Cerebellar nuclear complex (tissue), 1 donor: ENCODE measurements around the gene IGSF8.
A peak's percentile ranks its signal among the peaks of the same experiment; 100 is the strongest.

Source experiments
- DNase-seq, 2 experiments: peaks; one replicate each; lab custom pipeline; 2025; lab: John Stamatoyannopoulos, UW

The IGSF8 gene

DNA sequence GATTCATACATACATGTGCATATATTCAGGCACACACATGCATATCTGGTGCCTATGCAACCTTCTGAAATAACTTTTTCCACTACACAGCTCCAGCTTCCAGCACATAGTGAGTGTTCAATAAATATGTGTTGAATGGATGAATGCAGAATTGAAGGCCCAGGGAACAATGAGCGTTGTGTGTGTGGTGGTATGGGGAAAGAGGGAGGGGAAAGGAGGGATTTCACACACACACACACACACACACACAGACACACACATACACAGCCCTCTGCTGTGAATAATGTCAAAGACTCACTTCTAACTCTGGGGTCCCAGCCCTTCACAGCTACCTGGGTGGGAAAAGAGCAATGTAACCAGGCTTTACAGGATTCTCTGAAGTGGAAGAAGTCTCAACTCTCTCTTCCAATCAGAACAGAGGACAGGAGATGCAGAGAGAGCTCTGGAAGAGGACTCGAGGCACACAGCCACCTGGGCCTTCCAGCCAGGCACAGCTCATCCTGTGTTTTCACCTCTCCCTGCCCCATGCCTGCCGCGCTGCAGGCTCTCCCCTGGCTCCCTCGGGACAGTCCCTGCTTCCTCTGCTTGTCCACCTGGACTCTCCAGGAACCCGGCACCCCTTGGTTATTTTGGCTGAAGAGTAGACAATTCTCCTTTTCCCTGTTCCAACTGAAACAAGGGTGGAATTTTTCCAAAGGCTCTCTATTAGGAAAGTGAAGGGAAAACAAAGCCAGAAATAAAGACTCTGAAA, 5.4 kb upstream of the IGSF8 start:
- DNase-seq: peak in 1 of 2 experiments; percentile 51

DNA sequence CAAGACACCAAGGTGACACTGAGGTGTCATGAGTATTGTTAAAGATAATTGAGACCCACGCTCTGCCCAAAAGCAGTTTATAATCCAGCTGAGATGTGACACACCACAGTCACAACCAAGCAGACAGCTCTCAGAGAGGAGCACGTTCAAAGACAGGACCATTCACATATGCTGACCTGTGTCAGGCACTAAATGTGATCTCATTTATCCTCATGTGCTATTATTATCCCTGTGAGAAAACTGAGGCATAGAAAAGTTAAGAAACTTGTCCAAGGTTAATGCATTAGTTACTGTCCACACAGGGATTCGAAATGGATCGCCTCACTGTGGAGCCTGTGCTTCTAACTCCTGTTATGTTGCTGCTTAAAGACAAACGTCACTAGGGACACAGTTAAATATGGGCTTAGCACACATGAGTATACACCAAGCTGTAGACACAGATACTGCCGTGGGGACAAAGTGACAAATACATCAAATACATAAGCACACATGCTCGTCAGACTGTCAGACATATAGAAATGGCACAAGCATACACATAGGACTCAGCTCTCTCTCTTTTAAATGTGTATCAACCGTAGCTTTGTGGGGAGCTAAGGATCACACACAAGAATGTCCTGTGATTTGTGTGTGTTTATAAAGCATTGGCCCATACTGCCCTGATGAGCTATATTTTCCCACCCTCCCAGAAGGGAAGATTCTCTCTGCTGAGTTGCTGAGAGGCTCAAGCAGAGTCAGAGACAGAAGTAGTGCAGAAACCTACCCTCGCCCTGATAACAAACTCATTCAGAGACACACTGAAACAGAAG, 3.5 kb upstream of the IGSF8 start:
- no peak for DNase-seq

DNA sequence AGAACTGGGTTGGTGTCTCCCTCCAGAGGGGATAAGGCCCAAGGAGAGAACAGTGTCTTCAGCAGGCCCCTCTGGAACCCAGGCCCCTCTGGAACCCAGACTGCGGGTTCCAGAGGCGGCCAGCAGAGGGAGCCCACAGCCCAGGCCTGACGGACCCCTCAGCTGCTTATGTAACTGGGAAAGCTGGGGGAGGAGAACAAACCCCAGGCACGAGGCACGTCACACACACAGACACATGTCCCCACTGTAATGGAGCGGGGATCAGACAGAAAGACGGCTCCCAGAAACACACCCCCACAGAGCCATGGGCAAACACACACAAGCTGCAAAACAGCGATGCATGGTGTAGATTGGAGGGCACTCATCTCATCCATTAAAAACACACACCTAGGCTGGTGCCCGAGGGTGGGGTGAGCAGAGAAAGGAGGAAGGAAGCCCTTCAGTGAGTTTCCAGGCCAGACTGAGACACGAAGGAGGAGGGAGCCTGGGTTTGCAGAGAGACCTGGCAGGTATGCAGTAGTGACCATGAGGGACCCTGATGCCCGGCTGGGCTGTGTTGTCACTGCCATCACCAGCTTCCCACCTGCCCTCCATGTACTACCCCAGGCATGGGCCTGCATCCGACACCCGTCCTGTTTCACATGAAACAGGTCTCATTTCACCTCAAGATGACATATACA, 2.8 kb upstream of the IGSF8 start:
- DNase-seq: peak; percentile 37 to 89

DNA sequence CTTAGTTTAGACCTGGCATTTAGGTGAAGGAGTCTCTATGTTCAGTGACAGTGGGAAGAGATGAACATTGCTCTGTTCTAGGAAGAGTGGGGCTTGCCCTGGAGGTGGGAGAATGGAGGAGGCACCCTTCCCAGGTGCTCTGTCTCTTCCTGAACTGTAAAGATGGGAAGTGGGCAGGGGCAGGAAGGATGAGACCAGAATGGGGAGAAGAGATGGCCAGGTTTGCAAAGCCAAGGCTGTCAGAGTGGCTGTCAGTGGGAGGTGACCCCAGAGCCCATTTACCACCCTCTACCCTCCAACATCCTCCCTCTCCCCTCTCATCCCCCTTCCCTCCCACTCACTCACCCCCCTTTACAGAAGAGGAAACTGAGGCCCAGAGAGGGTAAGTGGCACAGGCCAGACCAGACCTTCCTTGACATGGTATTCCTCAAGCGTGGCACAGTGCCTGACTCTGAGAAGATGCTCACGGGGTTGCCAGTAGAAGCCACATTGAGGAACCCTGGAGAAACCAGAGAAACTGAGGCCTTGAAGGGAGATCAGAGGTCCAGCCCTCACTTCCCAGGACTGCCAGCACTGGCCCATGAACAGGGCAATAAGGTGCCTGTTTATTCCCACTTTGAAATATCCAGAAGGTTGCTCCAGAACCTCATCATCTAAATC, 1.4 kb upstream of the IGSF8 start:
- DNase-seq: no peak

DNA sequence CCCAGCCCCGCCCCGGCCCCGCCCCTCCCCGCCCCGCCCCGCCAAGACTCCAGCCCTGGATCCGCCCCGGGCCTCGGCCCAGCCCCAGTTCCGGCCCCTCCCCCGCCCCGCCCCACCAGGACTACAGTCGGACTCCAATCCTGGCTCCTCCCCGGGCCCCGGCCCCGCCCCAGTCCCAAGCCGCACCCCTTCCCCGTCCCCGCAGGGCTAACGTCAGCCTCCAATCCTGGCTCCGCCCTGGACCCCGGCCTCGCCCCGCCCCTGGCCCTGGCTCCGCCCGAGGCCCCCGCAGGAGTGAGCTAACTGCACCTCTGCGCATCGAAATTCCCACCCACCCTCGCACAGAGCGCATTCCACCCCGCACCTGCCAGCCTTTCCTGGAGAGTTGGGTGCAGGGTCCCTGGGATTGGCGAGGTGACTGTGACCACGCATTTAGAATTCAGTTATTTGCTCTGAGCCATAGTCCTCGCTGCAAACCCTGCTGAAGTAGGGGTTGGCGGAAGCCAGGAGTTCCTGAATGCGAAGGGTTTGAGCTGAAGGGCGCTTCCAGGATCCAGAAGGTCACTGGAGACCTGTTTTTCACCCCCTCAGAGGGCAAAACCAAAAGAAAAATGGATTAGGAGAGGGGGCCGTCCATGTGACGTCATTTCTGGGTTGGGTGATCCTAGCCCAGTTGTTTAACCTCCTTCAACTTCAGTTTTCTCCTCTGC, 588 bp upstream of the IGSF8 start:
- DNase-seq: peak; percentile 85 to 92

DNA sequence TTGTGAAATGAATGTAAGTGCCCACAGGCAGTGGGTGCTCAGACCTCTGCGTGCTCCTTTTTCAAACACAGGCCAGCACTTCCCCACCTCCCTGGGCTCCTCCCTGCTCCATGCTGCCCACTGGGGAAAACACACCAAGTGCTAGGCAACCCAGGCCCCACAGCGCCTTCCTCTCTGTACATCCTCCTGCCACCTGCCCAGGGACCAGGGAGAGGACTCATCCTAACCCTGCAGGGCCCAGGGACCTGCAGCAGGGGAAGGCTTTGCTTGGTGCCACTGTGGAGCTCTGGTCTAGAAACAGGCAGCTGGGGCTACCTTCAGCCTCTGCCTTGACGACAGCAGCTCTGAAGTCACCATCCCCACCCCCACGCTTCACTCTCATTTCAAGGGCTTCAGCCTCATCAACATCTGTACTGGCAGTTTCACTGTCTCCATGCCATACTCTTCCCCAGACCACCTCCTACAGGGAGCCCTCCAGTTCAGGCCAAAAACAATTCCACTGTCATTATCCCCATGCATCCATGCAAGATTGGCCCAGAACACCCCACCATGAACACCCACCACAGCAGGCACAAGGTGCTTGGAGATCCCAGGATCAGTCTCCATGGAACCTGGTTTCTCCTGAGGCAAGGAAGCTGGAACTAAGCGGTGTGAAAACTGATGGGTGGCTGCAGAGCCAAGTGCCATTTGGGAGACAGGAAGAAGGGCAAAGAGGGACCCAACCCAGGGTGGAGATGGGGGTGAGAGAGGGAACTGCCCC, 1.1 kb downstream of the IGSF8 start:
- no peak for DNase-seq

DNA sequence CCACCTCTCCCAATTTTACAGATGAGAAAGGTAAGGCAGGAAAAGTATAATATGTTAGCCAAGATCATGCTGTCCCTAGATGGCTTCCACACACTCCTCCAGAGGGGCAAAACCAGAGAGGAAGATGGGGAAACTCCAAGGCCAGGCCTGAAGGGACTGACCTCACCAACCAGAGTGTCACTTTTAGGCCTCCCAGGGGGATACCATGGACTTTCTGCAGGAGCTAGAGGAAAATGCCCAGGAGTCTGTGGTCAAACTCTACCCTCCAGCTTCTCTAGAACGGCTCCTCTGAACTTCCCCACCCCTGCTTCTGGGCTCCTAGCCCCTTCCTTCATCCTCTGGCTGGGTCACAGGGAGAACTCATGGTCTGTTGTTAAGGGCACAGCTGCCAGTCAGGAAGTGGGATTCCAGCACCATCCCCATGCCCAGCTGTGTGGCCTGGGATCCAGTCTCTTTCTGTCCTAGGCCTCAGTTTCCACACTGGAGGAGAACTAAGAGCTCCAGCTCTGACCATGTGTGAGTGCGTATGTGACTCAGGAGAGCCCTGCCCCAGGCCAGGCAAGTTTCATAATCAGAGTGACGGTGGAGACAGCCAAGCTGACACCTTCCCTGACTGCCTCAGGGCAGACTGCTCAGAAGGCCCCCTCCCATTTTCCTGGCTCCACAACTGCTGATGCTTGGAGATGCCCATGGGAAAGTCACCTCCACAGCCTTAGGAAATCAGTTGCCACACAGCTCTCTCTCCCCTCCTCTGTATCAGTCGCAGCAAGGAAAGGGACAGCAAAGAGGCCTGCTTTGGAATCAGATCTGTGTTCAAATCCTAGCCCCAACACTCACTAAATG, 1.9 kb downstream of the IGSF8 start:
- DNase-seq: no peak

DNA sequence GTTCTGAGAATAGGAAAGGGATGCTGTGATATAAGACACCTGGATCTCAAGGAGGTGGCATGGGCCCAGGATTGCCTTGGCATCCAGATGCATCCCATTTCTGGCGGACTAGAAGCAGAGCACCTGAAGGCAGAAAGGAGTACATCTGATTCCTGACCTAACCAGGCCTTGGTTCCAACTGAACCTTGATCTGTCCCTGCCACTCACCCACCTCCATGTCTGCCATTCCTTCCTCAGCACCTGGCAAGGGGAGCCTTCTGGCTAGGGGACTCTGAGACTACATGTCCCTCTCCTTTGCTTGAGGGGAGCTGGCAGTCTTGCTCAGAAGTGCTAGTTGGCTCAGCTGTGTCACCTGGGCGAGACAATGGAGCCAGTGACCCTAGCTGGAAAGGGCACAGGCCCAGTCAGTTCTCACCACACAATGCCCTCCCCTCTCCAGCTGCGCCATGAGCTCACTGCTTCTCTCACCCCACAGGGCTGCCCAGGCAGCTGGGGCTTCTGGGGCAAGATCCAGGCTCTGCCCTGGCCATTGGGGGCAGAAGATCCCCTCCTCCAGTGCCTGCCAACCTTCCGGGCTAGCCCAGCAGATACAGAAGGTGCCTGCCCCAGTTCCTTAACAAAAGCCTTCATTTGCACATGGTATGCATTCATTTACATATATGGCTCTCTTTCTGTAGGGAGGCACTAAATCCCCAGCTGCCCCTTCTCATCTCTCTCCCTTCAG, 2.9 kb downstream of the IGSF8 start:
- no peak for DNase-seq

DNA sequence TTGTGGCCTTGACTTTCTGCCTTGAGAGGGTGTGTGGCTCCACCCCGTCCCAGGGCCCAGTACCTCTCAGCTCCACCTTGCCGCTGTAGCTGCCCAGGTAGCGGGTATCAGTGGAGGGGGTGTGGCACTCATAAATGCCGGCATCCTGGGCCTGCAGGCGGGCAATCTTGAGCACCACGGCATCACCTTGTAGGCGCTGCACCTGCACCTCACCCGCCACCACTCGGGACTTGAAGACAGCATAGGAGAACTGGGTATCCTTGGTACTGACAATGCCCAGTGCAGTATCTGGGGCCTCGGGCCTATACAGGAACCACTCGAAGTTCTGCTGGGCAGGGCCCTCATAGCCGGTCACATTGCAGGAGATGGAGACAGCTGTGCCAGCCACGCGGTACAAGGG, 3.6 kb downstream of the IGSF8 start:
- DNase-seq: no peak

DNA sequence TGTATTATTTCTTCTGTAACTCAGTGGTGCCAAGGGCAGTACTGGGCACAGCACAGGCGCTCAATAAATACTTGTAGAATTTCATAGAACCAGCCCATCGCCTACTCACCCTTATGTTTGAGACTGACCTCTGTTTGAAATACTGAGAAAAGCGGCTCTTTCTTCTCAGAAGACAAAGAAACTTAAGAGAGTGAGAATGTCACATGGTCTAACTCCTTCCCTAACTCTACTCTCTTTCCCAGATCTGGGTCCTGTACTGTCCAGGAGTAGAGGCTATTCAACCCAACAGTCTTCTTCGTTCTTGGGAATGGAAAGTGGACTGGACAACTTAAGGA, 4.2 kb downstream of the IGSF8 start:
- DNase-seq: no peak

DNA sequence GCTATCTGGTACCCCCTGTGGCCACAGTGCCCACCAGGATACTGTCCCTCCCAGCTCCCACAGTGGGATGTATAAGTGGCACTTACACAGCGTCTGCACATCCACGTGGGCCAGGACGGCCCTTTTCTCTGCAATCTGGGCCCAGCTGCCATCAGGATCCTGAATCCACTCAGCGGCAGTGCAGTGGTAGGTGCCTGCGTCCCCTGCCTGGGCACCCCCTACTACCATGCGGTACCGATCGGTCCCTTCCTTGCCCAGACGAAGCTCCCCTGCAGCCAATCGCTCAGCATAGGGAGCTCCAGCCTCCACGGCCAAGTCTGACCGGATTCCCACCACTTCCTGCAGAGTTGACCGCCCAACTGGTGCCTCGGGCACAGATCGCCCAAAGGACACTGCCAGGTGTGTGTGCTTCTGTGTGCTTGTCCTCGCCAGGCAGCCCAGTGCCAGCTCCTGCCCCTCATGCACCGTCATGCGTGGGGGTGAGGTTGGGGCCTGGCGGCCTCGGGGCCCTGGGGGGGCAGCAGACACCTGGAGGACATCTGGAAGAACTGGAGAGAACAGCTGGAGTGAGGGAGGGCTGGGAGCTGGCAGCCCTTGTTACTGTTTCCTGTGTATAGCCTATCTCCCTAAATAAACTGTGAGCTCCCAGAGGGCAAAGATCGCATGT, 4.7 kb downstream of the IGSF8 start:
- no peak for DNase-seq

DNA sequence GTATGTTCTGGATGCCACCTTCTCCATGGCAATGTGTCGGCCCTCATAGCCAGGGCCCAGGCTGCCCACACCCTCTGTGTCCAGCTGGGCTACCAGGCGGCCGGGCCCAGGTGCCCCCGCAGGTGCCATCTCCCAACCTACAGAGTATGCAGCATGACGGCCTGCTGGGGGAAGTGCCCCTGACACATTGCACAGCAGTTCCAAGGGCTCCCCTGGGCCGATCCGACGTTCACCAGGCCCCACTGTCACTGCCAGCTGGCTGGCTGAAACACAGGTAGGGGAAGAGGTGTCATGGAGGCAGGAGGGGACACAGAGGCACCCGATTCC, 5.4 kb downstream of the IGSF8 start:
- DNase-seq: no peak

DNA sequence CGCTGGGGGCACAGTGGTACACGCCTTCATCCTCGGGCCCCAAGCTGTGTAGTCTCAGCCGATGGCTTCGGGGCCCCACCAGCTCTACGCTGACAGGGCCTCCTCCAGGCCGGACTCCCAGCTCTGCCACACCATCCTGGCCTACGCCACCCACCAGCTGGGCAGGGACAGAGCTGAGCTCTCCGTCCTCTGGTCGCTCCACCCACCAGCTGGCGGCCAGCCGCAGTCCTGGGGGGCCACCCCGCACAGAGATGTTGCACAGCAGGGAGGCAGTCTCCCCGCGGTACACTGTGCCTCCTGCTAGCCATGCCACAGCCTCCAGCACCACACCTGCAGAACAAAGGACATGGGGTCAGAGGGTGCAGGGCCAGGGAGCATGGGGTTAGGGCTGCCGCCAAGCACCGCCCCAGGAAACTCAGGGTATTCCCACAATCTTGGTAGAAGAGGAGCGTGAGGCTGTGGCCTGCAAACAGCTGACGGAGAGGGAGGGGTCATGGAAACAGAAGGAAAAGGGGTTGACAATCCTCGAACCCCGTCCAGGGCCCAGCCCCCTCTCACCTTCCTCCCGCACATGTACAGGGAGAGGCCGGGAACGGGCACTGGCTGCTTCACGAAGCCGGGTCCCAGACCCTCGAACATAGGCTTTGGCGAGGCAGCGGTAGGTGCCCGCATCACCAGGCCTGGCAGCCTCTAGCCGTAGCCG, 5.9 kb downstream of the IGSF8 start:
- DNase-seq: no peak

DNA sequence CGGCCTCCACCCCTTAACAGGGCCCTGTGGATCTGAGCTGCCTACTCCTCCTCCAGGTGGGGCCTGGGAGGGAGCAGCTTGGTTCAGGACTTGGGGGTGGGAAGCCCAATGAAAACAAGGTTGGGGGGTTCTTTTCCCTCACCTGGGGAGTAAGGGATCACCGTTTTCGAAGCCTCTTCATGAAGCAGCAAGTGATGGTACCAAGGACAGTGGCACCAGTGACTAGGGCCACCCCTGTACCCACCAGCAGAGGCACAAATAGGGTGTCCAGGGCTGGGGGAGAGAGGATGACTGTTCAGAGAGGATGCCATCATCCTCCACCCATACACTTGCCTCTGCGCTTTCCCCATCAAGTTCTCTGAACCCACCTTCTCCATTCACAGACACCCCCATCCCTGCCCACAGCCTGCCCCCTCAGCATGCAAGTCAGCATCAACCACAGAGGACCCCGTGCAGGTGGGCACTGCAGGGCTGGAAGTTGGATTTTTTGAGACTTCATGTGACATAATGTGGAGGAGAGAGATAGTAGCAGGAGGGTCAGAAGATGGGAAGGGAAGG, 6.7 kb downstream of the IGSF8 start:
- no peak for DNase-seq

DNA sequence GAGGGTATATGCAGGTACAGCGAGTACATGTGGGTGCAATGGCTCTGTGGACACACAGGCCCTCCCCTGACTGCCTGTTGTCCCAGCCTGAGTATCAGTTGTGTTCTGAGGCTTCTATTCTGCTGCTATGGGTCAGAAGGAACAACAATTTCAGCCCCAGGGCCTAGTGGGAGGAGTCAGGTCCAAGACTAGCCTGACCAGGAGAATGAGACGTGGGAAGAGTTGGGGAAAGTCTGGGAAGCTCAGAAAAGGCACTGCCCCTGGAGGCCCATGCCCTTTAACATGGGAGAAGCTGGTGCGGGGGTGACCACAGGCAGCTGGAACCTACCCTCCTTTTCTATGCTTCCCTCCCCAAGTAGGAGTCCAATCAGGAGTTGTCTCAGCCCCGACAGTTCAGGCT, 7.7 kb downstream of the IGSF8 start:
- DNase-seq: no peak

DNA sequence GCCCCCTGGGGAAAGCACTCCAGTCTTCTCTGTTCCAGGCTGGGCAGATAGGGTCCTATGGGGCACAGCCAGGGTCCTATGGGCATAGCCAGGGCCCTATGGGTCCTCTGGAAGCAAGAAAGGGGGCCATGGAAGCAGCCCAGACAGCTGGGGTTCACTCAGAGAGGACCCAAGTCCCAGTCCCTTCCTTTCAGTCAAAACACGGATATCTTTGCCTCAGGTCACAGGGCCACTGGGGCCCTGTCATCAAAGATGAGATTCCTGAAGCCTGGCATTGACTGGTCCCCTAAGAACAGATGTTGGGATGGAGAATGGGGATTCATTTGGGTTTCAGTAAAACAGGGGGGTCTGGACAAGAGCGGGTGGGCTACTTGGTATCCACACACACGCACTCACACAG, 8.5 kb downstream of the IGSF8 start:
- no peak for DNase-seq

DNA sequence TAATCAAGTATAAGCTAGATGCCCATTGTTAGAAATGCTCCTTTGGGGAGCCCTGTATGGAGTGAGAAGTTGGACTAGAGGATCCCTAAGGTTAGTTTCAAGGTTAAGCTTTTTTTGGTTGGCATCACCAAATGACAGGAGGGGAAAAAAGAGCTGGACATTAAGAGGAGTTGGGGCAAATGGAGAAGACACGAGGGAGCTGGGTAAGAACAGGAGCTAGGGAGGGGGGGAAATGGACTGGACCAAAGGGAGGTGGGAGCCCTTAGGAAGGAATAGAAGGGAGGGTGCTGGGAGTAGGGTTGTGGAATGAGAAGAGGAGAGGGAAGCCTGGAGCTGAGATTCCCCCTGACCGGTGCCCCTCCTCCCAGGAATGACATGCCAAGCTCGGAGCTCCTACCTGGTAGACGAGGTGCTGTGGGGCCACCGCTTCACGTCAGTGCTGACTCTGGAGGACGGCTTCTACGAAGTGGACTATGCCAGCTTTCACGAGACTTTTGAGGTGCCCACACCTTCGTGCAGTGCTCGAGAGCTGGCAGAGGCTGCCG, 11.2 kb downstream of the IGSF8 start:
- no peak for DNase-seq

DNA sequence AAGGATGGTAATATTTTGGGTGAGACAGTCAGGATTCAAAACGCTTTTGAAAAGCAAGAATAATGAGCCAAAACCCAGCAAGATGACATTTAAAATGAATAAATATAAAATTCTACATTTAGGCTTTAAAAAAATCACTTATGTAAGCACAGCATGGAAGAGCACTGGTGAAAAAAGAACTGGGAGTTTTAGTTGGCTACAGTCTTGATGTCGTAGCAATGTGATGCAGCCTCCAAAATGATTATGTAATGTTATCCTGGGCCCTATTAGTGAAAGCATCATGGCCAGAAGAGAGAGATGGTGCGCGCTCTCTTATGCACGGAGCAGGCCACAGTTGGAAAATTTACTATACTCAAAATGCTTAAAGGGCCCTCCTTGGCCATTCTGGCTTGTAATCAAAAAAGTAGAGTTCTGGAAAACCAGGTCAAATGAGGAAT, 11.9 kb downstream of the IGSF8 start:
- peak in 1 of 2 experiments; percentile 68 for DNase-seq
